Measurements from ENCODE around the gene SERPINB10.
"Not testable (repeated sequence)": the region's sequence is repeated elsewhere in the genome, so short reads cannot be mapped to it uniquely, and the experiment has no call there.

The SERPINB10 gene

DNA sequence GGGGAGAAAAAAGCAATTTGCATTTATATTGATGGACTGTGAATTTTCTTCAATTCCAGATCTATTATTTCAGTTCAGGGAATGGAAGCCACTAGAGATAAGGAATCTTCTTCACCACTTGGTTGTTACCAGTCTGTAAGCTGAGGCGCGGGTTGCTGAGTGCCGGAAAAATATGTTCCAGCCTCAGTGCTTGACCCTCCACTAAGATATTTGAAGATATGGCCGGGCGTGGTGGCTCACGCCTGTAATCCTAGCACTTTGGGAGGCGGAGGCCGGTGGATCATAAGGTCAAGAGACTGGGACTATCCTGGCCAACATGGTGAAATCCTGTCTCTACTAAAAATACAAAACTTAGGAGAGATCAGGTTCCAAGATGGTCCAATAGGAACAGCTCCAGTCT lies 32.2 kb downstream of the SERPINB10 start:
- no peak overlapping the region for H3K9ac ChIP-seq (ENCODE audit: low read length)
- no peak overlapping the region for H2BK120ac ChIP-seq (ENCODE audit: low read depth, low read length)
- no peak overlapping the region for H3K14ac ChIP-seq (ENCODE audit: low read length in 2 of 2)
- no peak overlapping the region for H2BK5ac ChIP-seq (ENCODE audit: low read depth, low read length, poor library complexity, severe bottlenecking)
- H2BK12ac ChIP-seq (ENCODE audit: low read length in 2 of 2): no peak overlapping the region
- H2AFZ ChIP-seq (ENCODE audit: low read depth, low read length): no peak overlapping the region
- no peak overlapping the region for H3K4ac ChIP-seq (ENCODE audit: low read depth in 1 of 2, low read length in 2 of 2)
- no peak overlapping the region for H2AK5ac ChIP-seq (ENCODE audit: low read length, severe bottlenecking)
- H3K4me2 ChIP-seq (ENCODE audit: low read length, poor library complexity, severe bottlenecking): no peak overlapping the region
- no peak overlapping the region for H3K18ac ChIP-seq (ENCODE audit: low read depth in 1 of 2, low read length in 2 of 2)
- no peak overlapping the region for H3K27ac ChIP-seq (ENCODE audit: low read length, poor library complexity, severe bottlenecking)
- H3K36me3 ChIP-seq (ENCODE audit: control insufficient read depth in 1 of 2, insufficient read depth in 2 of 2, low read depth in 1 of 2, low read length in 2 of 2): no peaks in the 10 kb centered on the region
- WGBS: 95% methylated on average over 8 of the region's 8 CpGs
- no peak overlapping the region for H2BK15ac ChIP-seq (ENCODE audit: low read depth, poor library complexity, severe bottlenecking)
- peaks cover 9% of the 10 kb centered on the region for H3K4me1 ChIP-seq (ENCODE audit: control insufficient read depth, insufficient read depth, low read depth, low read length)
- no peak for DNase-seq
- H3K23ac ChIP-seq (ENCODE audit: low read length in 2 of 2): no peak overlapping the region
- H3K9me3 ChIP-seq (ENCODE audit: control insufficient read depth, low read length): no peaks in the 10 kb centered on the region
- no peaks in the 10 kb centered on the region for H3K79me1 ChIP-seq (replicated peaks; ENCODE audit: low read length, poor library complexity, severe bottlenecking)
- no peak overlapping the region for H4K8ac ChIP-seq (ENCODE audit: low read length)
- H4K91ac ChIP-seq (ENCODE audit: low read length): no peak overlapping the region
- no peaks in the 10 kb centered on the region for H3K27me3 ChIP-seq (ENCODE audit: control insufficient read depth in 1 of 2, insufficient read depth in 1 of 2, low read length in 2 of 2)
- no peak overlapping the region for H3K4me3 ChIP-seq (ENCODE audit: insufficient read depth in 1 of 2, low read depth in 1 of 2, low read length in 2 of 2)

- H2AK5ac ChIP-seq (ENCODE audit: low read length, severe bottlenecking); H3K4ac ChIP-seq (ENCODE audit: low read depth in 1 of 2, low read length in 2 of 2); H2BK120ac ChIP-seq (ENCODE audit: low read depth, low read length); H3K79me1 ChIP-seq (replicated peaks; ENCODE audit: low read length, poor library complexity, severe bottlenecking); H3K4me1 ChIP-seq (ENCODE audit: control insufficient read depth, insufficient read depth, low read depth, low read length); H3K9ac ChIP-seq (ENCODE audit: low read length); H3K4me3 ChIP-seq (ENCODE audit: insufficient read depth in 1 of 2, low read depth in 1 of 2, low read length in 2 of 2); H3K18ac ChIP-seq (ENCODE audit: low read depth in 1 of 2, low read length in 2 of 2); H2BK12ac ChIP-seq (ENCODE audit: low read length in 2 of 2); H2BK15ac ChIP-seq (ENCODE audit: low read depth, poor library complexity, severe bottlenecking); H3K23ac ChIP-seq (ENCODE audit: low read length in 2 of 2); H2BK5ac ChIP-seq (ENCODE audit: low read depth, low read length, poor library complexity, severe bottlenecking); H2AFZ ChIP-seq (ENCODE audit: low read depth, low read length); H3K4me2 ChIP-seq (ENCODE audit: low read length, poor library complexity, severe bottlenecking); H3K9me3 ChIP-seq (ENCODE audit: control insufficient read depth, low read length); H4K8ac ChIP-seq (ENCODE audit: low read length); DNase-seq; H3K27me3 ChIP-seq (ENCODE audit: control insufficient read depth in 1 of 2, insufficient read depth in 1 of 2, low read length in 2 of 2); H3K27ac ChIP-seq (ENCODE audit: low read length, poor library complexity, severe bottlenecking); H3K36me3 ChIP-seq (ENCODE audit: control insufficient read depth in 1 of 2, insufficient read depth in 2 of 2, low read depth in 1 of 2, low read length in 2 of 2); H4K91ac ChIP-seq (ENCODE audit: low read length); H3K14ac ChIP-seq (ENCODE audit: low read length in 2 of 2): not testable (repeated sequence)
- 58% methylated on average over 17 of the region's 17 CpGs for WGBS
Observed at GRCh38 chr18:63940543-63941050, 32.8 kb downstream of the SERPINB10 start.

- no peak overlapping the region for H3K23ac ChIP-seq (ENCODE audit: low read length in 2 of 2)
- no peaks in the 10 kb centered on the region for H3K36me3 ChIP-seq (ENCODE audit: control insufficient read depth in 1 of 2, insufficient read depth in 2 of 2, low read depth in 1 of 2, low read length in 2 of 2)
- no peaks in the 10 kb centered on the region for H3K9me3 ChIP-seq (ENCODE audit: control insufficient read depth, low read length)
- no peak overlapping the region for H3K27ac ChIP-seq (ENCODE audit: low read length, poor library complexity, severe bottlenecking)
- WGBS: no CpG with 5 or more reads among the region's 3 CpGs
- peak; percentile 44 for DNase-seq
- H2BK5ac ChIP-seq (ENCODE audit: low read depth, low read length, poor library complexity, severe bottlenecking): no peak overlapping the region
- H3K4ac ChIP-seq (ENCODE audit: low read depth in 1 of 2, low read length in 2 of 2): no peak overlapping the region
- no peak overlapping the region for H3K4me2 ChIP-seq (ENCODE audit: low read length, poor library complexity, severe bottlenecking)
- H2AFZ ChIP-seq (ENCODE audit: low read depth, low read length): no peak overlapping the region
- peaks cover 6% of the 10 kb centered on the region for H3K4me1 ChIP-seq (ENCODE audit: control insufficient read depth, insufficient read depth, low read depth, low read length)
- H2BK12ac ChIP-seq (ENCODE audit: low read length in 2 of 2): no peak overlapping the region
- no peaks in the 10 kb centered on the region for H3K27me3 ChIP-seq (ENCODE audit: control insufficient read depth in 1 of 2, insufficient read depth in 1 of 2, low read length in 2 of 2)
- no peak overlapping the region for H3K18ac ChIP-seq (ENCODE audit: low read depth in 1 of 2, low read length in 2 of 2)
- no peak overlapping the region for H4K91ac ChIP-seq (ENCODE audit: low read length)
- no peak overlapping the region for H4K8ac ChIP-seq (ENCODE audit: low read length)
- H3K9ac ChIP-seq (ENCODE audit: low read length): no peak overlapping the region
- H3K79me1 ChIP-seq (replicated peaks; ENCODE audit: low read length, poor library complexity, severe bottlenecking): no peaks in the 10 kb centered on the region
- H3K4me3 ChIP-seq (ENCODE audit: insufficient read depth in 1 of 2, low read depth in 1 of 2, low read length in 2 of 2): no peak overlapping the region
- H2BK15ac ChIP-seq (ENCODE audit: low read depth, poor library complexity, severe bottlenecking): no peak overlapping the region
- no peak overlapping the region for H2AK5ac ChIP-seq (ENCODE audit: low read length, severe bottlenecking)
- H3K14ac ChIP-seq (ENCODE audit: low read length in 2 of 2): no peak overlapping the region
- no peak overlapping the region for H2BK120ac ChIP-seq (ENCODE audit: low read depth, low read length)
Observed at GRCh38 chr18:63947051-63947790, 39.5 kb downstream of the SERPINB10 start.

- WGBS: 3% methylated on average over 30 of the region's 35 CpGs
Observed at GRCh38 chr18:63949068-63949737, 41.4 kb downstream of the SERPINB10 start, which contains the start of gene HMSD. Gene HMSD (plus strand): TSS chr18:63949301. CDS start chr18:63953456, 4,155 bp downstream.

More at GRCh38 chr18:63949068-63949737, 41.4 kb downstream of the SERPINB10 start, which contains the start of gene HMSD:
- H4K91ac ChIP-seq (ENCODE audit: low read length): peak within 1 kb of the TSS; percentile 2
- H3K4me2 ChIP-seq (ENCODE audit: low read length, poor library complexity, severe bottlenecking): peak within 1 kb of the TSS; percentile 90
- peak within 1 kb of the TSS in 1 of 2 experiments; percentile 44 for H3K14ac ChIP-seq (ENCODE audit: low read length in 2 of 2)
- H2BK12ac ChIP-seq (ENCODE audit: low read length in 2 of 2): peak within 1 kb of the TSS; percentile 49 to 59
- peaks cover 6% of the 10 kb centered on the region for H3K4me1 ChIP-seq (ENCODE audit: control insufficient read depth, insufficient read depth, low read depth, low read length)
- no peak within 1 kb of the TSS for H2BK15ac ChIP-seq (ENCODE audit: low read depth, poor library complexity, severe bottlenecking)
- peak within 1 kb of the TSS; percentile 52 to 88 for H3K18ac ChIP-seq (ENCODE audit: low read depth in 1 of 2, low read length in 2 of 2)
- H2AFZ ChIP-seq (ENCODE audit: low read depth, low read length): peak within 1 kb of the TSS; percentile 95
- H2BK120ac ChIP-seq (ENCODE audit: low read depth, low read length): no peak within 1 kb of the TSS
- no peak within 1 kb of the TSS for H2AK5ac ChIP-seq (ENCODE audit: low read length, severe bottlenecking)
- H3K23ac ChIP-seq (ENCODE audit: low read length in 2 of 2): peak within 1 kb of the TSS in 1 of 2 experiments; percentile 9
- no peak within 1 kb of the TSS for H3K27ac ChIP-seq (ENCODE audit: low read length, poor library complexity, severe bottlenecking)
- H3K79me1 ChIP-seq (replicated peaks; ENCODE audit: low read length, poor library complexity, severe bottlenecking): no peaks in the 10 kb centered on the region
- H3K27me3 ChIP-seq (ENCODE audit: control insufficient read depth in 1 of 2, insufficient read depth in 1 of 2, low read length in 2 of 2): no peaks in the 10 kb centered on the region
- H3K36me3 ChIP-seq (ENCODE audit: control insufficient read depth in 1 of 2, insufficient read depth in 2 of 2, low read depth in 1 of 2, low read length in 2 of 2): no peaks in the 10 kb centered on the region
- H4K8ac ChIP-seq (ENCODE audit: low read length): peak within 1 kb of the TSS; percentile 1
- DNase-seq: peak; percentile 79
- H2BK5ac ChIP-seq (ENCODE audit: low read depth, low read length, poor library complexity, severe bottlenecking): no peak within 1 kb of the TSS
- no peaks in the 10 kb centered on the region for H3K9me3 ChIP-seq (ENCODE audit: control insufficient read depth, low read length)
- peak within 1 kb of the TSS; percentile 49 to 73 for H3K4me3 ChIP-seq (ENCODE audit: insufficient read depth in 1 of 2, low read depth in 1 of 2, low read length in 2 of 2)
- peak within 1 kb of the TSS; percentile 68 for H3K9ac ChIP-seq (ENCODE audit: low read length)
- no peak within 1 kb of the TSS for H3K4ac ChIP-seq (ENCODE audit: low read depth in 1 of 2, low read length in 2 of 2)
